LNCaP clone FGC (cell line): ENCODE measurements around the gene RUNX3.

Source experiments
- DNase-seq: peaks from one replicate; pipeline ENCODE4 v3.0.0-alpha.2; 2011; ENCODE audit warnings: low read depth
- H3K4me3 ChIP-seq: 2 replicates; pipeline ENCODE4 v1.5.1; 2011; ENCODE audit warnings: mild to moderate bottlenecking, low read depth, low read length, control low read depth
- CTCF ChIP-seq: IDR thresholded peaks from 2 replicates; pipeline ENCODE4 v1.5.1; 2012; ENCODE audit warnings: mild to moderate bottlenecking; ENCODE audit not compliant: control insufficient read depth, insufficient read depth; ENCODE audit errors: extremely low read depth

RUNX3 gene

GRCh38 chr1:24871306-24871901, 58.7 kb downstream of the RUNX3 start:
- TF ChIP-seq CTCF = no peak
- DNase-seq = no peak
- H3K4me3 ChIP-seq = no peak overlapping the region

- no peak for DNase-seq
- TF ChIP-seq CTCF = no peak
- H3K4me3 ChIP-seq = no peak overlapping the region
Measured at GRCh38 chr1:24870551-24871195, 59.4 kb downstream of the RUNX3 start.

GRCh38 chr1:24868016-24868875, 61.8 kb downstream of the RUNX3 start:
- no peak overlapping the region for H3K4me3 ChIP-seq
- TF ChIP-seq CTCF = no peak
- DNase-seq = no peak

GRCh38 chr1:24867084-24867870, 62.8 kb downstream of the RUNX3 start:
- no peak overlapping the region for H3K4me3 ChIP-seq
- DNase-seq = no peak
- no peak for TF ChIP-seq CTCF

GRCh38 chr1:24866211-24867083, 63.6 kb downstream of the RUNX3 start:
- no peak overlapping the region for H3K4me3 ChIP-seq
- no peak for TF ChIP-seq CTCF
- DNase-seq = no peak

- TF ChIP-seq CTCF = no peak
- no peak for DNase-seq
- no peak overlapping the region for H3K4me3 ChIP-seq
Measured at GRCh38 chr1:24865587-24865986, 64.5 kb downstream of the RUNX3 start.
